Activated CD4-positive, alpha-beta T cell treated with anti-CD3 and anti-CD28 coated beads, Interleukin-2, amount 10 ng/mL, durations not matched to agents 7 days and 5 days (primary cell): ENCODE measurements around the gene PTPRG. TPM values are rescaled to one million over a fixed set of nuclear protein-coding genes. Genes with fewer than 3 reads are reported as not detected.

ENCODE experiments used
- CTCF ChIA-PET: fragments of 350-600 bp; sonication (Branson Sonifier 250); formaldehyde crosslinking; loops from one replicate; lab custom pipeline; 2021; ENCODE audit warnings: antibody characterized with exemption; lab: Charles Lee
- POLR2A ChIA-PET: fragments of 350-600 bp; sonication (Branson Sonifier 250); formaldehyde crosslinking; loops from one replicate; lab custom pipeline; 2021; ENCODE audit warnings: antibody characterized with exemption; lab: Charles Lee
- DNase-seq: peaks from one replicate; pipeline ENCODE4 v3.0.0-alpha.2; 2020
- H3K27ac Mint-ChIP-seq: one replicate; pipeline ENCODE4 v1.8.0; 2021; ENCODE audit warnings: mild to moderate bottlenecking, moderate library complexity, mixed read lengths
- H3K27me3 Mint-ChIP-seq: one replicate; pipeline ENCODE4 v1.8.0; 2021; ENCODE audit warnings: mixed read lengths
- H3K36me3 Mint-ChIP-seq: one replicate; pipeline ENCODE4 v1.8.0; 2021; ENCODE audit warnings: low read depth, mixed read lengths
- H3K4me1 Mint-ChIP-seq: one replicate; pipeline ENCODE4 v1.8.0; 2021; ENCODE audit warnings: mixed read lengths
- H3K4me3 Mint-ChIP-seq: one replicate; pipeline ENCODE4 v1.8.0; 2021; ENCODE audit warnings: mild to moderate bottlenecking, moderate library complexity, mixed read lengths
- H3K9me3 Mint-ChIP-seq: one replicate; pipeline ENCODE4 v1.8.0; 2021; ENCODE audit warnings: mixed read lengths
- total RNA-seq, 2 experiments: library from RNA; stranded (reverse); gene quantifications; one replicate each; pipeline ENCODE4 v1.2.3, GENCODE V29; 2021

The PTPRG gene
- total RNA-seq, 2 experiments from 2014 or later = not detected

- Mint-ChIP-seq H3K27ac (no peak overlapping the region), H3K4me3 (no peak overlapping the region), H3K27me3 (no peaks in the 10 kb centered on the region), H3K4me1 (no peaks in the 10 kb centered on the region), H3K9me3 (no peaks in the 10 kb centered on the region), H3K36me3 (no peaks in the 10 kb centered on the region)
- POLR2A ChIA-PET = no interaction called here
- no peak for DNase-seq
- CTCF ChIA-PET = interaction anchor here (1.0 kb wide), 1 partner anchor 13 kb away, joined by 5 read pairs; no protein-coding TSS in a partner anchor
Observed at GRCh38 chr3:62183087-62183486, 621.7 kb downstream of the PTPRG start.

GRCh38 chr3:62183969-62184368 is 622.6 kb downstream of the PTPRG start:
- CTCF ChIA-PET = no interaction called here
- peaks cover 7% of the 10 kb centered on the region for H3K4me1 Mint-ChIP-seq
- H3K9me3 Mint-ChIP-seq = no peaks in the 10 kb centered on the region
- H3K27ac Mint-ChIP-seq = no peak overlapping the region
- DNase-seq = no peak
- no peak overlapping the region for H3K4me3 Mint-ChIP-seq
- no peaks in the 10 kb centered on the region for H3K36me3 Mint-ChIP-seq
- POLR2A ChIA-PET = no interaction called here
- H3K27me3 Mint-ChIP-seq = no peaks in the 10 kb centered on the region

GRCh38 chr3:62184559-62184958 is 623.2 kb downstream of the PTPRG start:
- no peaks in the 10 kb centered on the region for H3K9me3 Mint-ChIP-seq
- POLR2A ChIA-PET = no interaction called here
- no peaks in the 10 kb centered on the region for H3K36me3 Mint-ChIP-seq
- H3K4me1 Mint-ChIP-seq = peaks cover 8% of the 10 kb centered on the region
- H3K4me3 Mint-ChIP-seq = no peak overlapping the region
- no peak for DNase-seq
- no peak overlapping the region for H3K27ac Mint-ChIP-seq
- CTCF ChIA-PET = no interaction called here
- H3K27me3 Mint-ChIP-seq = no peaks in the 10 kb centered on the region

GRCh38 chr3:62187022-62187431 is 625.7 kb downstream of the PTPRG start:
- no peak overlapping the region for H3K4me3 Mint-ChIP-seq
- POLR2A ChIA-PET = no interaction called here
- no peak for DNase-seq
- H3K27me3 Mint-ChIP-seq = no peaks in the 10 kb centered on the region
- H3K27ac Mint-ChIP-seq = no peak overlapping the region
- H3K4me1 Mint-ChIP-seq = peaks cover 8% of the 10 kb centered on the region
- CTCF ChIA-PET = interaction anchor here (0.6 kb wide), 1 partner anchor 84 kb away, joined by 5 read pairs; no protein-coding TSS in a partner anchor
- no peaks in the 10 kb centered on the region for H3K9me3 Mint-ChIP-seq
- no peaks in the 10 kb centered on the region for H3K36me3 Mint-ChIP-seq

GRCh38 chr3:62188681-62189375 is 627.5 kb downstream of the PTPRG start:
- no peak overlapping the region for H3K4me3 Mint-ChIP-seq
- H3K27ac Mint-ChIP-seq = no peak overlapping the region
- POLR2A ChIA-PET = no interaction called here
- H3K27me3 Mint-ChIP-seq = no peaks in the 10 kb centered on the region
- peaks cover 8% of the 10 kb centered on the region for H3K4me1 Mint-ChIP-seq
- CTCF ChIA-PET = no interaction called here
- H3K36me3 Mint-ChIP-seq = no peaks in the 10 kb centered on the region
- no peaks in the 10 kb centered on the region for H3K9me3 Mint-ChIP-seq
- DNase-seq = peak; percentile 69

GRCh38 chr3:62189376-62189698 is 628.0 kb downstream of the PTPRG start:
- CTCF ChIA-PET = no interaction called here
- Mint-ChIP-seq H3K4me1 (peaks cover 8% of the 10 kb centered on the region), H3K27ac (no peak overlapping the region), H3K36me3 (no peaks in the 10 kb centered on the region), H3K9me3 (no peaks in the 10 kb centered on the region), H3K4me3 (no peak overlapping the region), H3K27me3 (no peaks in the 10 kb centered on the region)
- no peak for DNase-seq
- POLR2A ChIA-PET = no interaction called here

- no peaks in the 10 kb centered on the region for H3K36me3 Mint-ChIP-seq
- H3K4me3 Mint-ChIP-seq = no peak overlapping the region
- CTCF ChIA-PET = interaction anchor here (1.2 kb wide), 1 partner anchor 16 kb away, joined by 3 read pairs; no protein-coding TSS in a partner anchor
- peaks cover 8% of the 10 kb centered on the region for H3K4me1 Mint-ChIP-seq
- H3K9me3 Mint-ChIP-seq = no peaks in the 10 kb centered on the region
- no peak for DNase-seq
- POLR2A ChIA-PET = no interaction called here
- H3K27me3 Mint-ChIP-seq = no peaks in the 10 kb centered on the region
- no peak overlapping the region for H3K27ac Mint-ChIP-seq
Observed at GRCh38 chr3:62192891-62193290, 631.5 kb downstream of the PTPRG start.

GRCh38 chr3:62193586-62194345 is 632.4 kb downstream of the PTPRG start:
- Mint-ChIP-seq H3K4me3 (no peak overlapping the region), H3K27me3 (no peaks in the 10 kb centered on the region), H3K36me3 (no peaks in the 10 kb centered on the region), H3K9me3 (no peaks in the 10 kb centered on the region), H3K27ac (no peak overlapping the region), H3K4me1 (peaks cover 3% of the 10 kb centered on the region)
- CTCF ChIA-PET = no interaction called here
- no peak for DNase-seq
- POLR2A ChIA-PET = no interaction called here

- Mint-ChIP-seq H3K4me3 (no peak overlapping the region), H3K27me3 (peaks cover 2% of the 10 kb centered on the region), H3K27ac (no peak overlapping the region), H3K36me3 (no peaks in the 10 kb centered on the region), H3K4me1 (no peaks in the 10 kb centered on the region), H3K9me3 (no peaks in the 10 kb centered on the region)
- ChIA-PET POLR2A (no interaction called here), CTCF (no interaction called here)
- no peak for DNase-seq
Observed at GRCh38 chr3:62197350-62198012, 636.1 kb downstream of the PTPRG start.

- H3K4me1 Mint-ChIP-seq = no peaks in the 10 kb centered on the region
- no peak for DNase-seq
- no peak overlapping the region for H3K27ac Mint-ChIP-seq
- H3K9me3 Mint-ChIP-seq = no peaks in the 10 kb centered on the region
- H3K4me3 Mint-ChIP-seq = no peak overlapping the region
- POLR2A ChIA-PET = no interaction called here
- CTCF ChIA-PET = no interaction called here
- peaks cover 2% of the 10 kb centered on the region for H3K27me3 Mint-ChIP-seq
- H3K36me3 Mint-ChIP-seq = no peaks in the 10 kb centered on the region
Observed at GRCh38 chr3:62199126-62199525, 637.8 kb downstream of the PTPRG start.

GRCh38 chr3:62201438-62202035 is 640.2 kb downstream of the PTPRG start:
- peaks cover 2% of the 10 kb centered on the region for H3K27me3 Mint-ChIP-seq
- POLR2A ChIA-PET = no interaction called here
- no peaks in the 10 kb centered on the region for H3K4me1 Mint-ChIP-seq
- no peaks in the 10 kb centered on the region for H3K36me3 Mint-ChIP-seq
- no peak overlapping the region for H3K27ac Mint-ChIP-seq
- no peak for DNase-seq
- H3K9me3 Mint-ChIP-seq = no peaks in the 10 kb centered on the region
- CTCF ChIA-PET = no interaction called here
- H3K4me3 Mint-ChIP-seq = no peak overlapping the region

- Mint-ChIP-seq H3K27me3 (peaks cover 2% of the 10 kb centered on the region), H3K4me1 (no peaks in the 10 kb centered on the region), H3K4me3 (no peak overlapping the region), H3K9me3 (no peaks in the 10 kb centered on the region), H3K27ac (no peak overlapping the region), H3K36me3 (no peaks in the 10 kb centered on the region)
- DNase-seq = no peak
- POLR2A ChIA-PET = no interaction called here
- CTCF ChIA-PET = no interaction called here
Observed at GRCh38 chr3:62203152-62203551, 641.8 kb downstream of the PTPRG start.

GRCh38 chr3:62203561-62203960 is 642.2 kb downstream of the PTPRG start:
- Mint-ChIP-seq H3K9me3 (no peaks in the 10 kb centered on the region), H3K4me3 (no peak overlapping the region), H3K36me3 (no peaks in the 10 kb centered on the region), H3K27me3 (peaks cover 2% of the 10 kb centered on the region), H3K4me1 (no peaks in the 10 kb centered on the region), H3K27ac (no peak overlapping the region)
- ChIA-PET CTCF (no interaction called here), POLR2A (no interaction called here)
- DNase-seq = no peak
